PC-3 (cell line): ENCODE measurements around the gene KCNT1.

Source experiments
- CTCF ChIP-seq: fragments of 300-600 bp; sonication (generic); conservative IDR thresholded peaks from 2 replicates; pipeline ENCODE4 v1.5.1; 2017; ENCODE audit warnings: antibody characterized with exemption, low read depth, mild to moderate bottlenecking, low read length
- EZH2 ChIP-seq: fragments of 300-600 bp; sonication (generic); IDR thresholded peaks from one replicate; pipeline ENCODE4 v1.6.1; 2017; ENCODE audit warnings: antibody characterized with exemption, mild to moderate bottlenecking, low read length; ENCODE audit not compliant: unreplicated experiment
- EZH2phosphoT487 ChIP-seq: fragments of 300-600 bp; sonication (generic); IDR thresholded peaks from 2 replicates; pipeline ENCODE4 v1.6.1; 2018; ENCODE audit warnings: mild to moderate bottlenecking, antibody characterized with exemption, low read length, borderline replicate concordance

- TF ChIP-seq CTCF (no peak), EZH2 (no peak), EZH2phosphoT487 (no peak)
Observed at GRCh38 chr9:135739271-135740220, 37.6 kb downstream of the KCNT1 start.
